T-helper 1 cell treated with Interleukin-12 subunit alpha and Interleukin-12 subunit beta and Interleukin-4 antibody, amounts not matched to agents 30 ng/mL and 1 ng/mL, for 36 hours (primary cell): ENCODE measurements around the gene SSUH2. TPM values are rescaled to one million over a fixed set of nuclear protein-coding genes. Genes with fewer than 3 reads are reported as not detected.
"Not testable (repeated sequence)": the region's sequence is repeated elsewhere in the genome, so short reads cannot be mapped to it uniquely, and the experiment has no call there.

ENCODE experiments used
- intact Hi-C: fragments of 100-400 bp; cut with micrococcal nuclease; formaldehyde crosslinking; loops from one replicate; pipeline ENCODE4 v1.15.1; 2024
- total RNA-seq: library from RNA; stranded (reverse); gene quantifications from 2 replicates; pipeline ENCODE4 v1.2.3, GENCODE V29; 2022

The SSUH2 gene
- total RNA-seq, 1 donor from 2014 or later = 0.07 TPM

GRCh38 chr3:8659242-8659641, 14.6 kb upstream of the SSUH2 start:
- intact Hi-C loops = no loop called here

GRCh38 chr3:8658306-8659212, 14.0 kb upstream of the SSUH2 start:
- intact Hi-C loops = no loop called here

- intact Hi-C loops = no loop called here
These were observed 13.3 kb upstream of the SSUH2 start for GRCh38 chr3:8657804-8658305.

- intact Hi-C loops = no loop called here
These were observed 11.6 kb upstream of the SSUH2 start for GRCh38 chr3:8656240-8656639.

- intact Hi-C loops = no loop called here
These were observed 10.8 kb upstream of the SSUH2 start for GRCh38 chr3:8655387-8655835.

- intact Hi-C loops = not testable (repeated sequence)
These were observed 10.2 kb upstream of the SSUH2 start for GRCh38 chr3:8654572-8655329.

- intact Hi-C loops = no loop called here
These were observed 9.3 kb upstream of the SSUH2 start for GRCh38 chr3:8653800-8654408.

- intact Hi-C loops = no loop called here
These were observed 7.9 kb upstream of the SSUH2 start for GRCh38 chr3:8652324-8652987.

GRCh38 chr3:8651418-8652323, 7.1 kb upstream of the SSUH2 start:
- intact Hi-C loops = no loop called here

- intact Hi-C loops = no loop called here
These were observed 6.2 kb upstream of the SSUH2 start for GRCh38 chr3:8650583-8651416.

- intact Hi-C loops = no loop called here
These were observed 5.2 kb upstream of the SSUH2 start for GRCh38 chr3:8649757-8650156.

GRCh38 chr3:8648909-8649741, 4.5 kb upstream of the SSUH2 start:
- intact Hi-C loops = no loop called here

- intact Hi-C loops = no loop called here
These were observed 2.8 kb upstream of the SSUH2 start for GRCh38 chr3:8647137-8647985.

- intact Hi-C loops = no loop called here
These were observed 1.8 kb upstream of the SSUH2 start for GRCh38 chr3:8646313-8646938.

- intact Hi-C loops = no loop called here
These were observed 1.1 kb upstream of the SSUH2 start for GRCh38 chr3:8645712-8646111.

GRCh38 chr3:8643693-8644365, 769 bp downstream of the SSUH2 start:
- intact Hi-C loops = no loop called here
